Measurements from ENCODE around the gene MELK.
"Not testable (repeated sequence)": the region's sequence is repeated elsewhere in the genome, so short reads cannot be mapped to it uniquely, and the experiment has no call there.

Gene MELK

GRCh38 chr9:36551129-36551528 lies 21.6 kb upstream of the MELK start:
- no peak for TF ChIP-seq CTCF (IDR thresholded peaks at IDR 0.05; ENCODE audit: unreplicated experiment in 3 of 3)
- Mint-ChIP-seq H3K4me1 (no peaks in the 10 kb centered on the region), H3K4me3 (no peak overlapping the region), H3K27me3 (ENCODE audit: low read depth) (no peaks in the 10 kb centered on the region), H3K27ac (no peak overlapping the region), H3K9me3 (no peaks in the 10 kb centered on the region), H3K36me3 (ENCODE audit: low read depth) (no peaks in the 10 kb centered on the region)

GRCh38 chr9:36551910-36552309 lies 20.8 kb upstream of the MELK start:
- no peaks in the 10 kb centered on the region for H3K36me3 Mint-ChIP-seq (ENCODE audit: low read depth)
- H3K27me3 Mint-ChIP-seq (ENCODE audit: low read depth): no peaks in the 10 kb centered on the region
- H3K27ac Mint-ChIP-seq: no peak overlapping the region
- no peaks in the 10 kb centered on the region for H3K4me1 Mint-ChIP-seq
- no peaks in the 10 kb centered on the region for H3K9me3 Mint-ChIP-seq
- no peak overlapping the region for H3K4me3 Mint-ChIP-seq
- no peak for TF ChIP-seq CTCF (IDR thresholded peaks at IDR 0.05; ENCODE audit: unreplicated experiment in 3 of 3)

- no peaks in the 10 kb centered on the region for H3K27me3 Mint-ChIP-seq (ENCODE audit: low read depth)
- no peaks in the 10 kb centered on the region for H3K4me1 Mint-ChIP-seq
- no peaks in the 10 kb centered on the region for H3K36me3 Mint-ChIP-seq (ENCODE audit: low read depth)
- no peak for TF ChIP-seq CTCF (IDR thresholded peaks at IDR 0.05; ENCODE audit: unreplicated experiment in 3 of 3)
- H3K4me3 Mint-ChIP-seq: no peak overlapping the region
- H3K27ac Mint-ChIP-seq: no peak overlapping the region
- H3K9me3 Mint-ChIP-seq: no peaks in the 10 kb centered on the region
These were observed 13.5 kb upstream of the MELK start for GRCh38 chr9:36559036-36559695.

GRCh38 chr9:36560771-36561170 lies 11.9 kb upstream of the MELK start:
- Mint-ChIP-seq H3K27me3 (ENCODE audit: low read depth) (no peaks in the 10 kb centered on the region), H3K36me3 (ENCODE audit: low read depth) (no peaks in the 10 kb centered on the region), H3K27ac (no peak overlapping the region), H3K9me3 (no peaks in the 10 kb centered on the region), H3K4me1 (no peaks in the 10 kb centered on the region), H3K4me3 (no peak overlapping the region)
- TF ChIP-seq CTCF (IDR thresholded peaks at IDR 0.05; ENCODE audit: unreplicated experiment in 3 of 3): no peak

GRCh38 chr9:36562801-36563200 lies 9.9 kb upstream of the MELK start:
- not testable (repeated sequence) for H3K36me3 Mint-ChIP-seq (ENCODE audit: low read depth); H3K4me3 Mint-ChIP-seq; H3K4me1 Mint-ChIP-seq; H3K27me3 Mint-ChIP-seq (ENCODE audit: low read depth); H3K27ac Mint-ChIP-seq; H3K9me3 Mint-ChIP-seq

- H3K9me3 Mint-ChIP-seq: no peaks in the 10 kb centered on the region
- no peak overlapping the region for H3K4me3 Mint-ChIP-seq
- H3K4me1 Mint-ChIP-seq: no peaks in the 10 kb centered on the region
- no peak for TF ChIP-seq CTCF (IDR thresholded peaks at IDR 0.05; ENCODE audit: unreplicated experiment in 3 of 3)
- H3K36me3 Mint-ChIP-seq (ENCODE audit: low read depth): no peaks in the 10 kb centered on the region
- H3K27ac Mint-ChIP-seq: no peak overlapping the region
- no peaks in the 10 kb centered on the region for H3K27me3 Mint-ChIP-seq (ENCODE audit: low read depth)
These were observed 5.9 kb upstream of the MELK start for GRCh38 chr9:36566813-36567221.

- not testable (repeated sequence) for H3K4me1 Mint-ChIP-seq; H3K36me3 Mint-ChIP-seq (ENCODE audit: low read depth); H3K4me3 Mint-ChIP-seq; H3K27ac Mint-ChIP-seq; H3K27me3 Mint-ChIP-seq (ENCODE audit: low read depth); H3K9me3 Mint-ChIP-seq
These were observed 4.0 kb upstream of the MELK start for GRCh38 chr9:36568681-36569080.

Measured in nephron (organoid).